Hematopoietic multipotent progenitor cell treated with erythropoietin and hydrocortisone succinate and interleukin-3 and kit ligand, for 6 days (in vitro differentiated cells): ENCODE results near the gene PRR12.

Source experiments
- DNase-seq: peaks from one replicate; pipeline ENCODE4 v3.0.0-alpha.2; 2015

Gene PRR12

GRCh38 chr19:49669516-49669915, 78.5 kb downstream of the PRR12 start:
- DNase-seq: no peak

- DNase-seq: peak; percentile 85
Measured at GRCh38 chr19:49672131-49672919, 81.3 kb downstream of the PRR12 start.
